SIG-M5 treated with dmso at 0.1 percent for 504 hours (cell line): ENCODE results near the gene AKAP17A.
A peak's percentile ranks its signal among the peaks of the same experiment; 100 is the strongest.

ENCODE experiments used
- DNase-seq: peaks from one replicate; lab custom pipeline; 2025; ENCODE audit not compliant: unreplicated experiment; lab: John Stamatoyannopoulos, UW

AKAP17A gene

GRCh38 chrX:1582686-1583437, 8.5 kb upstream of the AKAP17A start:
- peak; percentile 26 for DNase-seq

- DNase-seq, result no peak
These were observed 7.0 kb upstream of the AKAP17A start for GRCh38 chrX:1584237-1585011.

GRCh38 chrX:1587161-1587560, 4.2 kb upstream of the AKAP17A start:
- no peak for DNase-seq

GRCh38 chrX:1589356-1590130, 1.9 kb upstream of the AKAP17A start:
- no peak for DNase-seq

- DNase-seq, result no peak
These were observed 562 bp downstream of the AKAP17A start for GRCh38 chrX:1591863-1592469.

GRCh38 chrX:1592470-1593142, 1.2 kb downstream of the AKAP17A start:
- DNase-seq, result peak; percentile 8

- no peak for DNase-seq
These were observed 2.2 kb downstream of the AKAP17A start for GRCh38 chrX:1593286-1594271.

- DNase-seq, result no peak
These were observed 4.3 kb downstream of the AKAP17A start for GRCh38 chrX:1595711-1596060.

GRCh38 chrX:1596676-1597344, 5.4 kb downstream of the AKAP17A start:
- DNase-seq, result no peak

GRCh38 chrX:1597345-1598020, 6.1 kb downstream of the AKAP17A start:
- DNase-seq, result no peak

- no peak for DNase-seq
These were observed 6.8 kb downstream of the AKAP17A start for GRCh38 chrX:1598021-1598875.

- no peak for DNase-seq
These were observed 7.7 kb downstream of the AKAP17A start for GRCh38 chrX:1598876-1599790.

GRCh38 chrX:1599791-1600405, 8.5 kb downstream of the AKAP17A start:
- DNase-seq, result no peak

GRCh38 chrX:1600406-1601050, 9.1 kb downstream of the AKAP17A start:
- DNase-seq, result no peak

GRCh38 chrX:1601051-1601767, 9.8 kb downstream of the AKAP17A start:
- DNase-seq, result no peak
